ENCODE data around the gene OTULIN. TPM values are rescaled to one million over a fixed set of nuclear protein-coding genes. Genes with fewer than 3 reads are reported as not detected.

Gene OTULIN
- total and polyA plus RNA-seq, 2 experiments from 2014 or later, result 24.3 to 43.9 TPM

- TF ChIP-seq ZNF114 (CRISPR knock-in tag; IDR thresholded peaks at IDR 0.05) (no peak), JUNB (IDR thresholded peaks at IDR 0.05; ENCODE audit: unreplicated experiment) (no peak), EZH2 (IDR thresholded peaks at IDR 0.05; ENCODE audit: low read depth, unreplicated experiment) (no peak), ZNF331 (CRISPR knock-in tag; IDR thresholded peaks at IDR 0.05; ENCODE audit: low read depth) (no peak), POLR2AphosphoS5 (IDR thresholded peaks at IDR 0.05; ENCODE audit: low read depth) (no peak), CTCF (conservative IDR thresholded peaks at IDR 0.05; ENCODE audit: low read depth in 2 of 2) (no peak), NANOG (IDR thresholded peaks at IDR 0.05; ENCODE audit: borderline replicate concordance) (no peak), STAT1 (IDR thresholded peaks at IDR 0.05; ENCODE audit: unreplicated experiment) (no peak), ZNF462 (CRISPR knock-in tag; IDR thresholded peaks at IDR 0.05) (no peak), CREB1 (CRISPR knock-in tag; IDR thresholded peaks at IDR 0.05; ENCODE audit: low read depth) (no peak), REST (IDR thresholded peaks at IDR 0.05; ENCODE audit: unreplicated experiment) (no peak), ETS1 (IDR thresholded peaks at IDR 0.05) (no peak), EZH2phosphoT487 (IDR thresholded peaks at IDR 0.05; ENCODE audit: unreplicated experiment) (no peak)
- Mint-ChIP-seq H3K36me3 (ENCODE audit: low read depth) (peaks cover 18% of the 10 kb centered on the region; the same call in 2 of the 3 replicates), H3K27ac (no peak overlapping the region), H3K4me3 (no peak overlapping the region), H3K27me3 (ENCODE audit: insufficient read depth, low read depth, poor library complexity) (peaks cover 6% of the 10 kb centered on the region), H3K9me3 (peaks cover 16% of the 10 kb centered on the region; the same call in 2 of the 3 replicates), H3K4me1 (peaks cover 11% of the 10 kb centered on the region; the same call in 2 of the 3 replicates)
- Histone ChIP-seq H3F3A (replicated peaks; ENCODE audit: low read depth) (no peaks in the 10 kb centered on the region), H3K36me3 (ENCODE audit: insufficient read depth) (no peaks in the 10 kb centered on the region; the same call in 1 of the 2 replicates), H3K4me3 (no peak overlapping the region), H4K20me1 (replicated peaks; ENCODE audit: insufficient read depth) (no peaks in the 10 kb centered on the region), H3K4me1 (ENCODE audit: insufficient read depth) (0 out of 2 replicates have a peak, but pooled peaks cover 3% of the 10 kb centered on the region), H3K27ac (ENCODE audit: low read depth) (no peak overlapping the region), H3K4me2 (no peak overlapping the region), H3K9me2 (ENCODE audit: insufficient read depth) (no peaks in the 10 kb centered on the region; the same call in 1 of the 2 replicates), H3K79me2 (replicated peaks; ENCODE audit: insufficient read depth) (no peaks in the 10 kb centered on the region), H3K27me3 (ENCODE audit: insufficient read depth) (no peaks in the 10 kb centered on the region), H2AFZ (no peak overlapping the region)
- no peak for DNase-seq (ENCODE audit: low spot score)
- no peak for ATAC-seq
These were observed 57.6 kb downstream of the OTULIN start for GRCh38 chr5:14721990-14722656.

Measured in GM23338 (cell line).